Esophagus muscularis mucosa (tissue), 4 donors: Measurements from ENCODE around the gene WWOX. TPM values are rescaled to one million over a fixed set of nuclear protein-coding genes. Genes with fewer than 3 reads are reported as not detected.

Experiments
- DNase-seq: peaks from one replicate; pipeline ENCODE4 v3.0.0-alpha.2; 2017; ENCODE audit errors: extremely low spot score
- H3K27ac ChIP-seq, 4 donors: fragments of 200-600 bp; sonication (generic); replicated peaks in 1 of 4; 1 replicate in 3 of 4; 2 replicates in 1 of 4; pipeline ENCODE4 v1.5.1; 2016 to 2019; ENCODE audit warnings: mild to moderate bottlenecking in 1 of 4
- H3K27me3 ChIP-seq, 4 donors: fragments of 200-600 bp; sonication (generic); one replicate each; pipeline versions ENCODE4 v1.5.1 to v1.6.0; 2016 to 2019
- H3K36me3 ChIP-seq, 4 donors: fragments of 200-600 bp; sonication (generic); one replicate each; pipeline ENCODE4 v1.5.1; 2016 to 2019
- H3K4me1 ChIP-seq, 4 donors: fragments of 200-600 bp; sonication (generic); one replicate each; pipeline ENCODE4 v1.5.1; 2016 to 2019
- H3K4me3 ChIP-seq, 4 donors: fragments of 200-600 bp; sonication (generic); 1 replicate in 2 of 4; 2 replicates in 2 of 4; pipeline ENCODE4 v1.5.1; 2016 to 2019; ENCODE audit warnings: mild to moderate bottlenecking in 4 of 4, moderate library complexity in 1 of 4
- H3K9me3 ChIP-seq, 4 donors: fragments of 200-600 bp; sonication (generic); 1 replicate in 3 of 4; 2 replicates in 1 of 4; pipeline ENCODE4 v1.5.1; 2016 to 2019
- CTCF ChIP-seq, 3 experiments: fragments of 200-600 bp in 2 of 3; fragments of 450-650 bp in 1 of 3; sonication (generic) in 2 of 3; IDR thresholded peaks; one replicate each; pipeline ENCODE4 v1.5.1; 2017 to 2019; ENCODE audit warnings: antibody characterized with exemption in 3 of 3, mild to moderate bottlenecking in 2 of 3, moderate library complexity in 1 of 3
- EP300 ChIP-seq: sonication (generic); formaldehyde crosslinking; IDR thresholded peaks from one replicate; pipeline ENCODE4 v1.6.1; 2017; ENCODE audit warnings: antibody characterized with exemption
- POLR2A ChIP-seq: fragments of 450-650 bp; IDR thresholded peaks from one replicate; pipeline ENCODE4 v1.6.1; 2017; ENCODE audit warnings: antibody characterized with exemption, moderate library complexity, mild to moderate bottlenecking, low read depth
- POLR2AphosphoS5 ChIP-seq, 2 donors: sonication (generic); formaldehyde crosslinking; IDR thresholded peaks; one replicate each; pipeline ENCODE4 v1.6.1; 2017; ENCODE audit warnings: antibody characterized with exemption in 2 of 2
- WGBS: methylation state at CpG from one replicate; pipeline ENCODE4 v1.1.5; 2018; 5-methylcytosine and 5-hydroxymethylcytosine counted together
- intact Hi-C: fragments of 100-400 bp; cut with DNase I; formaldehyde crosslinking; loops from one replicate; pipeline ENCODE4 v1.15.1; 2023
- total RNA-seq, 4 donors: library from RNA; depleted of rRNA; stranded (reverse); fragments of >200 nt; gene quantifications; one replicate each; pipeline versions ENCODE4 v1.1.0 to v1.2.1, GENCODE V29; 2016

WWOX gene
- total RNA-seq, 4 donors from 2014 or later = 14.4 to 27.8 (median 15.4) TPM

GRCh38 chr16:79055251-79055970 is 956.0 kb downstream of the WWOX start:
- Histone ChIP-seq H3K27ac (no peak overlapping the region), H3K36me3 (no peaks in the 10 kb centered on the region), H3K4me1 (peaks cover 0 to under 1% (median 0%) of the 10 kb centered on the region in 4 donors), H3K27me3 (no peaks in the 10 kb centered on the region), H3K9me3 (no peaks in the 10 kb centered on the region), H3K4me3 (no peak overlapping the region)
- no peak for DNase-seq
- 93% methylated on average over 3 of the region's 3 CpGs for WGBS
- TF ChIP-seq POLR2AphosphoS5 (IDR thresholded peaks at IDR 0.05) (no peak), EP300 (no peak), CTCF (IDR thresholded peaks at IDR 0.05) (no peak), POLR2A (no peak)
- intact Hi-C loops = no loop called here

GRCh38 chr16:79061181-79061580 is 961.7 kb downstream of the WWOX start:
- intact Hi-C loops = loop anchor here (10.0 kb wide), 1 partner anchor 246 kb away; no protein-coding TSS in a partner anchor
- Histone ChIP-seq H3K9me3 (no peaks in the 10 kb centered on the region), H3K4me3 (no peak overlapping the region), H3K27ac (no peak overlapping the region), H3K36me3 (no peaks in the 10 kb centered on the region), H3K4me1 (peaks cover 0 to 34% (median 26%) of the 10 kb centered on the region in 4 donors), H3K27me3 (no peaks in the 10 kb centered on the region)
- no peak for DNase-seq
- 64% methylated on average over 6 of the region's 6 CpGs for WGBS
- TF ChIP-seq CTCF (IDR thresholded peaks at IDR 0.05) = no peak
- no peak for TF ChIP-seq EP300
- no peak for TF ChIP-seq POLR2A
- no peak for TF ChIP-seq POLR2AphosphoS5 (IDR thresholded peaks at IDR 0.05)

GRCh38 chr16:79062336-79062735 is 962.9 kb downstream of the WWOX start:
- intact Hi-C loops = loop anchor here (10.0 kb wide), 1 partner anchor 248 kb away; no protein-coding TSS in a partner anchor

GRCh38 chr16:79062821-79063220 is 963.4 kb downstream of the WWOX start:
- H3K4me3 ChIP-seq = no peak overlapping the region
- no peak for TF ChIP-seq POLR2AphosphoS5 (IDR thresholded peaks at IDR 0.05)
- TF ChIP-seq POLR2A = no peak
- TF ChIP-seq EP300 = no peak
- H3K9me3 ChIP-seq = no peaks in the 10 kb centered on the region
- intact Hi-C loops = loop anchor here (10.0 kb wide), 1 partner anchor 248 kb away; no protein-coding TSS in a partner anchor
- 55% methylated on average over 6 of the region's 6 CpGs for WGBS
- peaks cover 0 to 38% (median 29%) of the 10 kb centered on the region in 4 donors for H3K4me1 ChIP-seq
- no peak for DNase-seq
- H3K36me3 ChIP-seq = no peaks in the 10 kb centered on the region
- no peak overlapping the region for H3K27ac ChIP-seq
- H3K27me3 ChIP-seq = no peaks in the 10 kb centered on the region

More at GRCh38 chr16:79062336-79062735, 962.9 kb downstream of the WWOX start:
- no peaks in the 10 kb centered on the region for H3K36me3 ChIP-seq
- WGBS = 68% methylated on average over 6 of the region's 6 CpGs
- H3K4me3 ChIP-seq = no peak overlapping the region
- no peaks in the 10 kb centered on the region for H3K27me3 ChIP-seq
- peaks cover 0 to 34% (median 27%) of the 10 kb centered on the region in 4 donors for H3K4me1 ChIP-seq
- TF ChIP-seq POLR2AphosphoS5 (IDR thresholded peaks at IDR 0.05) (no peak), EP300 (no peak), POLR2A (no peak), CTCF (IDR thresholded peaks at IDR 0.05) (no peak)
- DNase-seq = no peak
- H3K9me3 ChIP-seq = no peaks in the 10 kb centered on the region
- H3K27ac ChIP-seq = no peak overlapping the region

- Histone ChIP-seq H3K36me3 (no peaks in the 10 kb centered on the region), H3K27me3 (no peaks in the 10 kb centered on the region), H3K27ac (no peak overlapping the region), H3K4me1 (peaks cover 0 to 54% (median 39%) of the 10 kb centered on the region in 4 donors), H3K9me3 (no peaks in the 10 kb centered on the region), H3K4me3 (no peak overlapping the region)
- WGBS = 86% methylated on average over 15 of the region's 15 CpGs
- no peak for TF ChIP-seq CTCF (IDR thresholded peaks at IDR 0.05)
- intact Hi-C loops = loop anchor here (10.0 kb wide), 1 partner anchor 250 kb away; no protein-coding TSS in a partner anchor
- no peak for DNase-seq
Observed at GRCh38 chr16:79064256-79064972, 965.0 kb downstream of the WWOX start.
